ENCODE results near the gene SLCO2A1.
A peak's percentile ranks its signal among the peaks of the same experiment; 100 is the strongest.

Gene SLCO2A1

DNA sequence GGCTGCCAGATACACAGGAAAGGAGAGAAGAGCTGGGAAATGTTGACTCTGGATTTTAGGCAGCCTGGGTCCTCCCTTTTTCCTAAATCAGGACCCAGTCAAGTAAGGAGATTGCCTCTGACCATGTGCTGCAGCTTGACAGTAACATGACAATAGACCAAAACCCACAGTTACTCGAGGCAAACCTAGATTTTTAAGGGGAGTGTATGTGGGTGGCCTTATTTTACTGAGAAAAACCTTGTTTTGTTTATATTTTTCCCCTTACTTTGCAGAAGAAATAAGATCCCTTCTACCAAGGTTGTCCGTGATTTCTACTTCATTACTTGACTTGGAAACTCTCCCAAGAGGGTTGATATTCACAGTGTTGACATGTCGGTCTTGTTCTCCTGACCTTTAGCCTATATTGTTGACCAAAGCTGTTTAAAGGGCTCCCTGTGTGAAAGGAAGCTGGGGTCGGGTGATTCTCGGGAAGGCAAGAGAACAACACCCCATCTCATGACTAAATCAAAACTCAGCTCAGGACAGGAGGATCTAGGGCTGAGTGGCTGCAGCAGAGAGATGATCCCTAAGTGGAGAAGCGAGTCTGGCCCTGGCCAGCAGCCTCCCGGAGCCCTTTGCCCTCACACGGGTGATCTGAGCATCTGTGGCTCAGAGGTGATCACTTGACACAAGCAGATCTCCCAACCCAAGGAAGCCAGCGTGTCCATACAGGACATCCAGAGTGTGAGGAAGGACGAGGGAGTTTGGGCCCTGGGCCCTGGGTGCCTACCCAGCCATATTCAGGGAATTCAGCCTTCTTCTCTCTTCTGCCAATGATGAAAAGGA lies 31.0 kb upstream of the SLCO2A1 start:
- DNase-seq = no peak

DNA sequence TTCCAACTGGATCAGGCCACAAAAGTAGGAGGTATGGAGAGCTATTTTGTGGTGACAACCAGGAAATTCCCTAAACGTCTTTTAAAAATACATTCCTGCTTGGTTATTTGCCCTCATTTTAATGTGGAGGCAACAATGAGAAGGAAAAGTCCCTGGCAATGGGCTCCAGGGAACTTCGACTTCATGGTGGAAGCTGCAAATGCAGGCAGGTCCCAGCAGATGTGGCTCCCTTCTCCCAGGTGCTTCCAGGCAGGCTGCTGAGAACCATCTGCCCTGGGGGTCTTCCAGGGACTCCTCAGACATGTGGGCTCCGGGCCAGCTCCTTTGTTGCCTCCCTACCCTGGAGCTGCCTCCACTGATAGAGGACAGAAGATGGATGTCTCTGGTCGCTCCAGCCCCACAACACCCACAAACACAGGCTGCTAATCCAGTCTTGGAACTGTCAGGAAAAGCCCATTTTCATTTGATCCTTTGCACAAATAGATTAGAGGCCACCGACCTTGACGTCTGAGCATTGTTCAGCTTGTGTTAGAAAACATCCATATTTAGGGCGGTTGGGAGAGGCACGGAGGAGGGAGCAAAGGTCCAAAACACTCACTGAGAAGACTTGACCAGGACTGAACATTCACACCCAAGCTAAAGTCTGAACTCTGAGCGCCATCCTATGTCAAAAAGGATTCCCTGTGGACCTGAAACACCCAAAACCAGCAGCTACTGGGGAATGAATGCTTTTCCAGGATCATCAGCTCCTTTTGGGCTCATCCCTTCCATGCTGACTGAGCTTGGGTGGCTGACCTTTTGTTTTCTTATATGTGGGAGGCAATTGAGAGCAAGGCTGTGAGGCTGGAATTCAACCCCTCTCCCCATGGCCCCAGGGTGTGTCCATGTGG lies 30.2 kb upstream of the SLCO2A1 start:
- DNase-seq = peak; percentile 5

GRCh38 chr3:134059035-134059601 lies 29.4 kb upstream of the SLCO2A1 start:
- peak; percentile 21 for DNase-seq

GRCh38 chr3:134057654-134058110 lies 28.0 kb upstream of the SLCO2A1 start:
- DNase-seq = peak; percentile 46

- no peak for DNase-seq
Observed at GRCh38 chr3:134057006-134057653, 27.4 kb upstream of the SLCO2A1 start.

DNA sequence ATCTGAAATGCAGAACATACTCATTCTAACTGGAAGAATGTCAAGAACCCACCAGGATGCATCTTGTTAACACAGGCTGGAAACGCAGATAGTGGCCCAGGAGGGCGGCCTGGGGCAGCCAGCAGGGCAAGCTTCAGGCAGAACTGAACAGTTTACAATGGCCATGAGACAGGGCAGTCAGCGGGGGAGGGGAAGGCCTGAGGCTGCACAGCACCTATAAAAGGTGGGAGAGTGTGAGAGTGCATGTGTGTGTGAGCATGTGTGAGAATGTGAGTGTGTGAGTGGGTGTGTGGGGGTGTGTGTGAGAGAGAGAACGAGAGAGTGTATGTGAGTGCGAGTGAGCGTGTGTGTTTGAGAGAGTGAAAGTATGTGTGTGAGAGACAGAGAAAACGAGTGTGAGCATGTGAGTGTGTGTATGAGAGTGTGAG lies 26.8 kb upstream of the SLCO2A1 start:
- DNase-seq = no peak

DNA sequence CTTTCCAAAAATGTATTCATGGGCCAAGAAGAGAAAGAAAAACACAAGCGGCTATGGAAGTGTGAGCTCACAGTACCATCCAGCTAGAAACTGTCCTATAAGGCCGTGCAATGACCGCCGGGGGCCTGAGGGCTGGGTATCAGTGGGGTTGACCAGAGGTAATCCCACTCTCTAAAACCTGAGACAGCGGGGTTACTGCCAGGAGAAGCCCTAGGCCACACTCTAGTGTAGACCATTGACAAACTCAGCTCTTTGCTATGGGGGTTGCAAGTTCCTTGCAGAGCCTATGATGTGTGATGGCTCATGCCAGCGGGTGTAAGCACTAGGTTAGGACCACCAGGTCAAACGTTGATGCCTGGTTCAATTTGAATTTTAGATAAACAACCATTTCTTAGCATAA lies 25.9 kb upstream of the SLCO2A1 start:
- no peak for DNase-seq

DNA sequence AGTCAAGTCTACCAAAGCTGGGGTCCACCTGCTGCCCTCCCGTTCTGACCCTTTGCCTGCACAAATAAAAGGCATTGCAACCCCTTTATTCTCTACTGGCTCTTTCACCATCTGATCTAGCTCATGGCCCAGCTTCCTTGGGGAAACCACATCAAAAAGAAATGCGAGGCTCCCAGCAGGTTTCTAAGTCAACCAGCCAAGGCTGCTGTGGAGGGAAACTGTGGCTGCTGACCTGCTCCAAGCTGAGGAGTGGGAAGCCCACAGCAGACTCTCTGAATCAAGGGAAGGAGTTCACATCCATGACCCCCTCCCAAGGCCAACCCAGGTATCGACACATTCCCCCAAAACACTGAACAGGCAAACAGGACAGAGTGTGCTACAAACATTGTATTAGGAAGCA lies 25.2 kb upstream of the SLCO2A1 start:
- DNase-seq = no peak

DNA sequence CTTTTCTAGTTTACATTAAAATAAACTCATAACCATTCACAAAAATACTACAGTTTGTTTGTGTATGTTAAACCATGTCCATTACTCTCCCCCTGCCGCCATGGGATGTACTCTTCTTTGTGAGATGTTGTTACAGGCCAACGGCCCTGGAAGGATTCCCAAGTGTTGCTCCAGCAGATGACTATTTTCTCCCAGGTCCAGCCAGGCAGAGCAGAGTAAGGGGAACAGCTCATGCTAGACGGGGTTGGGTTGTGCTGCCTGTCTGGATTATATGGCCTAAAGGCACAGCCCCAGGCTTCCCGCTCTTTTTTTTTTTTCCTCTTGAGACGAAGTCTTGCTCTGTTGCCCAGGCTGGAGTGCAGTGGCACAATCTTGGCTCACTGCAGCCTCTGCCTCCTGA lies 24.5 kb upstream of the SLCO2A1 start:
- DNase-seq = no peak

GRCh38 chr3:134052370-134052769 lies 22.6 kb upstream of the SLCO2A1 start:
- no peak for DNase-seq

GRCh38 chr3:134049676-134050075 lies 20.0 kb upstream of the SLCO2A1 start:
- DNase-seq = no peak

DNA sequence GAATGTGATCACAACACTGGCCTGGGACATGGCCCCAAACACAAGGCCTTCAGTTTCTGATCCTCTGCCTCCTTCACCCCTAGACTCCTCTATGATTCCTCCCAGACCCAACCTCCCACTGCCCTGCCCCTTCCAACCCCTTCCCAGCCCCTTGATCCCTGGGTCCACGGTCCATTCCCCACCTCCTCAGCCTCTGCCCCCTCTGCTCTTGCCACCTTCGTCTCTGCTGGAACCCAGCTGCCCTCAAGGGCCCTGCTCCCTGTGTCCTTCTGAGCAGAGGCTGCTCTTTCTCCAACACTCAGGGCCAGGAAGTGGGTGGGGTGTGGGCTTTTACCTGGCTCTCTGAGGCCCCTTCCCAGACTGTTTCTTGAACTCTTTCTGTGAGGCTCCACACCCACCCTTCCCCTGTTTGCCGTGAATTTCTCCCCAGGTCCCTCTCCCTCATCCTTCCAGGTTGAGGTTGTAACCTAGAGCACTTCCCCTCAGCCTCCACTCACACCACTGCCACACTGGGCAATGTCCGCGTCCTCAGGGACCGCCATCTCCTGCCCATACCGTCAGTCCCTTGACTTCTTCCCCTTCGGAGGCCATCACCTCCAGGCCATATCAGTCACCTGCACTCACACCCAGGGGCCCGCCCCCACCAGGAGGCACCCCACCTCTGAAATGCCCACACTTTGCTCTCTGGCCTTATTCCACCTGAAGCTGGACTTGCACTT lies 18.7 kb upstream of the SLCO2A1 start:
- no peak for DNase-seq

- DNase-seq = no peak
Observed at GRCh38 chr3:134044459-134044858, 14.7 kb upstream of the SLCO2A1 start.

DNA sequence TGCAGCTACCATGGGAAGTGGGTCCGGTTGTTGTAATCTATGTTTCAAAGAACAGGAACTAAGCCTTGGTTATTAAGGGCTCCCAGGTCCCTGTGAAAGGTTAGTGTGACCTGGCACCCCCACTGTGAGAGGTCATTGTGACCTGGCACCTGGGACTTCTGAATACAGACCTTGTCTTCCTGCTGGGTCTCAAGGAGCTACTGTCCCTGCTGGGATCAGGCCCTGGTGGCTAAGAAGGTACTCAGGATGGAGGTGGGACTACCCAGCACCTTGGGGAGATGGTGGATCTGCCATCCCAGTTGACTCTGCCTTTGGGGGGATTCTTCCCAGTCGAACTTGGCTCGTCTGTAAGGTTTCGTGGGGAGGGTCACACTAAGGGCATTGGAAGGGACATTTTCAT lies 10.3 kb upstream of the SLCO2A1 start:
- DNase-seq = no peak

DNA sequence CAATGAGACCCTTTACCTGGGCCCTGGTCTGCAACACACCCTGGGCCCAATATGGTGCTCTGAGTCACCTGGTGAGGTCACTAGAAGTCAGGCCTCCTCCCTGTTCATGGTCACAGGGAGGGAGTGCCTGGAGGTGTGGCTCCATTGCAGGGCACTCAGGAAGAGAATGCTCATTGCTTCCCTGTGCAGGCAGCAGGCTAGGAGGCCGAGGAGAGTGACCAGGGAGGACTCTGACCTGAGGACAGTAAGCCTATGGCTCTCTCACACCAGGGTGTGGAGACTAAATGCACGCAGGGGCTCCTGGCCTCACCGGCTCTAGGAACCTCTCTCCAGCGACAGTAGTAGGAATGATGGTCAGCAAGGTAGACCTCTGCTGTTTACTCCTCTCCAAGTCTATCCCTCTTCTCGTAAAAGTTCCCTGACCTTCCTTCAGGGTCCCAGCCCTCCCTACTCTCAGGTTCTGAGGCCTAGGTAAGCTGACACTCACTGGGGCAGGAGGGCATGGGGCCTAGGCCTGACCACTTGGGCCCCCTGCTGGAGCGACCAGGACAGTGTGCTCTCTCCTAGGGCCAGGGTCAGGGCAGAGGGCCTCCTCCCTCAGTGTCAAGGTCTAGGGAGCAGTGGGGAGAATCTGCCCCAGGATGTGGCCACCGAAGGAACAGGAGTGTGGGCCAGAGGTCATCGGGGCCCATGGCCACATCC lies 9.6 kb upstream of the SLCO2A1 start:
- peak; percentile 46 for DNase-seq

DNA sequence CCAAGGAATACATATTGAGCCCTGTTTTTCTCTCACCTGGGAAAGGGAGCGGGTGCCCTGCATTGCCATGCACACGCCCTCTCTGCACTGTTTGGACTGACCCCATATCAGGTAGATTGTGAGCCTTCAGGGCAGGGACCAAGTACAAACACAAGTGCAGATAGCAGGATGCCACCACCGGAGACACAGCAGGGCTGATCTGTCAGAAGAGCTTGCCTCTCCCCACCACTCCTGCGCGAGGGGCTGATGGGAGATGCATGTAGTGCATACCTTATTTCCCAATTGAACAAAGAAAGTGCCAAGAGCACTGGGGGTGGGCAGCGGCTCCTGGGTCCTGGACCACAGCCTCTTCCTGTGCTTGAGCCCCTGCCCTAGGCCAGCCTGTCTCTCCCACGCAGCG lies 9.0 kb upstream of the SLCO2A1 start:
- DNase-seq = no peak

- no peak for DNase-seq
Observed at GRCh38 chr3:134038071-134038491, 8.4 kb upstream of the SLCO2A1 start.

GRCh38 chr3:134037168-134037567 lies 7.4 kb upstream of the SLCO2A1 start:
- no peak for DNase-seq

GRCh38 chr3:134036291-134036690 lies 6.6 kb upstream of the SLCO2A1 start:
- DNase-seq = no peak

GRCh38 chr3:134035836-134036235 lies 6.1 kb upstream of the SLCO2A1 start:
- DNase-seq = no peak

GRCh38 chr3:134034005-134034785 lies 4.5 kb upstream of the SLCO2A1 start:
- DNase-seq = no peak

All from DMS53 (cell line).